Nephron progenitor cell (in vitro differentiated cells): ENCODE measurements around the gene FEM1A.
"Not testable (repeated sequence)": the region's sequence is repeated elsewhere in the genome, so short reads cannot be mapped to it uniquely, and the experiment has no call there.

ENCODE experiments used
- DNase-seq: peaks from one replicate; pipeline ENCODE4 v3.0.0; 2021
- H3K27ac Mint-ChIP-seq: 2 replicates; pipeline ENCODE4 v1.8.0; 2021; ENCODE audit warnings: mild to moderate bottlenecking, moderate library complexity, mixed read lengths
- H3K27me3 Mint-ChIP-seq: 2 replicates; pipeline ENCODE4 v1.8.0; 2021; ENCODE audit warnings: mild to moderate bottlenecking, low read depth, mixed read lengths; ENCODE audit not compliant: poor library complexity
- H3K36me3 Mint-ChIP-seq: 2 replicates; pipeline ENCODE4 v1.8.0; 2021; ENCODE audit warnings: low read depth, mixed read lengths
- H3K4me1 Mint-ChIP-seq: 2 replicates; pipeline ENCODE4 v1.8.0; 2021; ENCODE audit warnings: mixed read lengths
- H3K4me3 Mint-ChIP-seq: 2 replicates; pipeline ENCODE4 v1.8.0; 2021; ENCODE audit warnings: mild to moderate bottlenecking, moderate library complexity, mixed read lengths
- H3K9me3 Mint-ChIP-seq: 2 replicates; pipeline ENCODE4 v1.8.0; 2021; ENCODE audit warnings: mild to moderate bottlenecking, moderate library complexity, mixed read lengths
- CTCF ChIP-seq: fragments of 200-600 bp; sonication (generic); IDR thresholded peaks from 2 replicates; pipeline ENCODE4 v1.5.0; 2021; ENCODE audit warnings: antibody characterized with exemption

Gene FEM1A

GRCh38 chr19:4791183-4792018 lies at the start of gene FEM1A:
Gene FEM1A, plus strand, starts transcription at chr19:4791734. Its CDS starts 121 bp downstream, at chr19:4791855.
- Mint-ChIP-seq H3K9me3 (no peaks in the 10 kb centered on the region), H3K27me3 (peaks cover 26% of the 10 kb centered on the region), H3K36me3 (peaks cover 17% of the 10 kb centered on the region), H3K4me1 (peaks cover 19% of the 10 kb centered on the region), H3K4me3 (peak within 1 kb of the TSS; percentile 83), H3K27ac (peak within 1 kb of the TSS; percentile 72)
- TF ChIP-seq CTCF, result peak; percentile 100
- DNase-seq, result peak; percentile 99

GRCh38 chr19:4742723-4743646 lies 48.5 kb upstream of the FEM1A start:
- DNase-seq, result peak; percentile 26
- H3K4me3 Mint-ChIP-seq, result no peak overlapping the region
- no peaks in the 10 kb centered on the region for H3K9me3 Mint-ChIP-seq
- H3K27ac Mint-ChIP-seq, result peak overlapping the region; percentile 6
- H3K27me3 Mint-ChIP-seq, result peaks cover 49% of the 10 kb centered on the region
- H3K4me1 Mint-ChIP-seq, result peaks cover 20% of the 10 kb centered on the region
- no peak for TF ChIP-seq CTCF
- no peaks in the 10 kb centered on the region for H3K36me3 Mint-ChIP-seq

GRCh38 chr19:4744451-4745174 lies 46.9 kb upstream of the FEM1A start:
- H3K36me3 Mint-ChIP-seq, result no peaks in the 10 kb centered on the region
- H3K4me1 Mint-ChIP-seq, result peaks cover 20% of the 10 kb centered on the region
- TF ChIP-seq CTCF, result no peak
- H3K9me3 Mint-ChIP-seq, result no peaks in the 10 kb centered on the region
- no peak overlapping the region for H3K27ac Mint-ChIP-seq
- peaks cover 54% of the 10 kb centered on the region for H3K27me3 Mint-ChIP-seq
- H3K4me3 Mint-ChIP-seq, result no peak overlapping the region
- DNase-seq, result no peak

GRCh38 chr19:4745175-4745574 lies 46.4 kb upstream of the FEM1A start:
- Mint-ChIP-seq H3K27me3 (peaks cover 57% of the 10 kb centered on the region), H3K4me1 (peaks cover 20% of the 10 kb centered on the region)
- H3K4me3 Mint-ChIP-seq, H3K27ac Mint-ChIP-seq, H3K36me3 Mint-ChIP-seq, H3K9me3 Mint-ChIP-seq, DNase-seq: not testable (repeated sequence)

- peaks cover 20% of the 10 kb centered on the region for H3K4me1 Mint-ChIP-seq
- H3K4me3 Mint-ChIP-seq, result no peak overlapping the region
- H3K27ac Mint-ChIP-seq, result no peak overlapping the region
- peaks cover 57% of the 10 kb centered on the region for H3K27me3 Mint-ChIP-seq
- no peak for TF ChIP-seq CTCF
- H3K36me3 Mint-ChIP-seq, result no peaks in the 10 kb centered on the region
- no peaks in the 10 kb centered on the region for H3K9me3 Mint-ChIP-seq
- no peak for DNase-seq
Measured at GRCh38 chr19:4745986-4746385, 45.5 kb upstream of the FEM1A start.

GRCh38 chr19:4748185-4748584 lies 43.3 kb upstream of the FEM1A start:
- Mint-ChIP-seq H3K27ac (no peak overlapping the region), H3K36me3 (no peaks in the 10 kb centered on the region), H3K27me3 (peaks cover 46% of the 10 kb centered on the region), H3K9me3 (no peaks in the 10 kb centered on the region), H3K4me1 (peaks cover 9% of the 10 kb centered on the region), H3K4me3 (no peak overlapping the region)
- DNase-seq, result no peak
- no peak for TF ChIP-seq CTCF
